ENCODE data around the gene LITAF.
"Not testable (repeated sequence)": the region's sequence is repeated elsewhere in the genome, so short reads cannot be mapped to it uniquely, and the experiment has no call there.

Gene LITAF

GRCh38 chr16:11572301-11572995 lies 14.3 kb downstream of the LITAF start:
- peak; percentile 40 for DNase-seq

- DNase-seq = no peak
These were observed 15.2 kb downstream of the LITAF start for GRCh38 chr16:11571549-11571948.

- no peak for DNase-seq
These were observed 15.9 kb downstream of the LITAF start for GRCh38 chr16:11570806-11571205.

- no peak for DNase-seq
These were observed 16.5 kb downstream of the LITAF start for GRCh38 chr16:11570258-11570657.

GRCh38 chr16:11566398-11566797 lies 20.3 kb downstream of the LITAF start:
- no peak for DNase-seq

- DNase-seq = no peak
These were observed 21.1 kb downstream of the LITAF start for GRCh38 chr16:11565665-11566064.

GRCh38 chr16:11564046-11564926 lies 22.4 kb downstream of the LITAF start:
- DNase-seq = no peak

- no peak for DNase-seq
These were observed 23.2 kb downstream of the LITAF start for GRCh38 chr16:11563493-11564040.

GRCh38 chr16:11562941-11563340 lies 23.8 kb downstream of the LITAF start:
- no peak for DNase-seq

- no peak for DNase-seq
These were observed 24.3 kb downstream of the LITAF start for GRCh38 chr16:11562411-11562810.

GRCh38 chr16:11561856-11562255 lies 24.9 kb downstream of the LITAF start:
- no peak for DNase-seq

GRCh38 chr16:11561454-11561805 lies 25.3 kb downstream of the LITAF start:
- DNase-seq = no peak

GRCh38 chr16:11560701-11561453 lies 25.8 kb downstream of the LITAF start:
- DNase-seq = peak; percentile 59

- DNase-seq = not testable (repeated sequence)
These were observed 28.4 kb downstream of the LITAF start for GRCh38 chr16:11558308-11558823.

- DNase-seq = no peak
These were observed 28.9 kb downstream of the LITAF start for GRCh38 chr16:11557801-11558200.

GRCh38 chr16:11556945-11557720 lies 29.6 kb downstream of the LITAF start:
- DNase-seq = no peak

GRCh38 chr16:11556214-11556819 lies 30.4 kb downstream of the LITAF start:
- no peak for DNase-seq

GRCh38 chr16:11554053-11554452 lies 32.7 kb downstream of the LITAF start:
- DNase-seq = no peak

GRCh38 chr16:11553371-11553770 lies 33.3 kb downstream of the LITAF start:
- DNase-seq = no peak

GRCh38 chr16:11552440-11552839 lies 34.3 kb downstream of the LITAF start:
- DNase-seq = no peak

GRCh38 chr16:11551842-11552241 lies 34.9 kb downstream of the LITAF start:
- no peak for DNase-seq

Measured in stimulated activated CD4-positive, alpha-beta T cell treated with anti-CD3 and anti-CD28 coated beads, Interleukin-4, amount 100 ng/mL, for 24 hours (primary cell).